ENCODE results near the gene HNRNPF. TPM values are rescaled to one million over a fixed set of nuclear protein-coding genes. Genes with fewer than 3 reads are reported as not detected.
"Not testable (repeated sequence)": the region's sequence is repeated elsewhere in the genome, so short reads cannot be mapped to it uniquely, and the experiment has no call there.

Gene HNRNPF
- total RNA-seq, 6 experiments from 2014 or later = 106 to 160 (median 121) TPM

GRCh38 chr10:43395571-43396060 is 13.4 kb downstream of the HNRNPF start:
- WGBS (ENCODE audit: insufficient coverage, low coverage, low lambda C conversion rate, missing lambda C conversion rate) = 0% methylated on average over 10 of the region's 18 CpGs
- peak overlapping the region; percentile 41 to 90 (median 86) for H3K4me3 ChIP-seq
- intact Hi-C loops (cut with DNase I) = no loop called here
- H3K27me3 ChIP-seq = no peaks in the 10 kb centered on the region
- DNase-seq = peak in 2 of 3 donors; percentile 39 to 62
- no peaks in the 10 kb centered on the region for H3K9me3 ChIP-seq
- H3K27ac ChIP-seq = peak overlapping the region; percentile 97 to 98 (median 97)
- TF ChIP-seq CTCF (IDR thresholded peaks at IDR 0.05) (no peak), POLR2A (IDR thresholded peaks at IDR 0.05) (no peak)
- H3K4me1 ChIP-seq = peaks cover 0 to 56% (median 18%) of the 10 kb centered on the region in 4 donors
- peak in 1 of 4 donors; percentile 3 for ATAC-seq
- H3K36me3 ChIP-seq = peaks cover 0 to 40% (median 24%) of the 10 kb centered on the region in 4 donors

- ATAC-seq = no peak
- H3K4me1 ChIP-seq = peaks cover 0 to 49% (median 14%) of the 10 kb centered on the region in 4 donors
- DNase-seq = no peak
- H3K4me3 ChIP-seq = peak overlapping the region in 1 of 3 donors; percentile 86
- no peaks in the 10 kb centered on the region for H3K27me3 ChIP-seq
- H3K27ac ChIP-seq = peak overlapping the region in 1 of 3 donors; percentile 98
- intact Hi-C loops (cut with DNase I) = no loop called here
- WGBS (ENCODE audit: insufficient coverage, low coverage, low lambda C conversion rate, missing lambda C conversion rate) = 35% methylated on average over 3 of the region's 6 CpGs
- no peak for TF ChIP-seq CTCF (IDR thresholded peaks at IDR 0.05)
- TF ChIP-seq POLR2A (IDR thresholded peaks at IDR 0.05) = no peak
- H3K36me3 ChIP-seq = peaks cover 0 to 47% (median 31%) of the 10 kb centered on the region in 4 donors
- no peaks in the 10 kb centered on the region for H3K9me3 ChIP-seq
Observed at GRCh38 chr10:43394868-43395267, 14.1 kb downstream of the HNRNPF start.

GRCh38 chr10:43393606-43394360 is 15.2 kb downstream of the HNRNPF start:
- no peaks in the 10 kb centered on the region for H3K9me3 ChIP-seq
- peaks cover 0 to 58% (median 40%) of the 10 kb centered on the region in 4 donors for H3K36me3 ChIP-seq
- no peaks in the 10 kb centered on the region for H3K27me3 ChIP-seq
- 73% methylated on average over 1 of the region's 3 CpGs for WGBS (ENCODE audit: insufficient coverage, low coverage, low lambda C conversion rate, missing lambda C conversion rate)
- DNase-seq (no peak), ATAC-seq (no peak)
- H3K4me3 ChIP-seq = no peak overlapping the region
- H3K4me1 ChIP-seq = peaks cover 0 to 38% (median 9%) of the 10 kb centered on the region in 4 donors
- TF ChIP-seq CTCF (IDR thresholded peaks at IDR 0.05) (no peak), POLR2A (IDR thresholded peaks at IDR 0.05) (no peak)
- intact Hi-C loops (cut with DNase I) = no loop called here
- H3K27ac ChIP-seq = no peak overlapping the region

- 96% methylated on average over 11 of the region's 11 CpGs for WGBS (ENCODE audit: insufficient coverage, low coverage, low lambda C conversion rate, missing lambda C conversion rate)
- DNase-seq; H3K9me3 ChIP-seq; H3K27me3 ChIP-seq; ATAC-seq; H3K4me3 ChIP-seq; H3K27ac ChIP-seq; intact Hi-C loops (cut with DNase I): not testable (repeated sequence)
- peaks cover 0 to 32% (median 6%) of the 10 kb centered on the region in 4 donors for H3K4me1 ChIP-seq
- peaks cover 0 to 64% (median 45%) of the 10 kb centered on the region in 4 donors for H3K36me3 ChIP-seq
Observed at GRCh38 chr10:43393186-43393585, 15.8 kb downstream of the HNRNPF start.

- no peak for ATAC-seq
- WGBS (ENCODE audit: insufficient coverage, low coverage, low lambda C conversion rate, missing lambda C conversion rate) = 93% methylated on average over 3 of the region's 3 CpGs
- no peaks in the 10 kb centered on the region for H3K27me3 ChIP-seq
- peaks cover 4 to 69% (median 48%) of the 10 kb centered on the region in 4 donors for H3K36me3 ChIP-seq
- no peaks in the 10 kb centered on the region for H3K9me3 ChIP-seq
- peaks cover 0 to 28% (median 4%) of the 10 kb centered on the region in 4 donors for H3K4me1 ChIP-seq
- H3K27ac ChIP-seq = no peak overlapping the region
- no peak for DNase-seq
- intact Hi-C loops (cut with DNase I) = no loop called here
- TF ChIP-seq CTCF (IDR thresholded peaks at IDR 0.05) (no peak), POLR2A (IDR thresholded peaks at IDR 0.05) (no peak)
- no peak overlapping the region for H3K4me3 ChIP-seq
Observed at GRCh38 chr10:43392748-43393147, 16.2 kb downstream of the HNRNPF start.
